Nephron (organoid): ENCODE results near the gene LAMB3.

Source experiments
- H3K27ac Mint-ChIP-seq, 3 experiments: 2 replicates each; pipeline ENCODE4 v1.8.0; 2020; ENCODE audit warnings: mixed read lengths in 3 of 3, mild to moderate bottlenecking in 2 of 3, moderate library complexity in 1 of 3
- H3K27me3 Mint-ChIP-seq: 2 replicates; pipeline ENCODE4 v1.8.0; 2021; ENCODE audit warnings: low read depth, mild to moderate bottlenecking, moderate library complexity, mixed read lengths
- H3K36me3 Mint-ChIP-seq: 2 replicates; pipeline ENCODE4 v1.8.0; 2020; ENCODE audit warnings: low read depth, mixed read lengths
- H3K4me1 Mint-ChIP-seq: 2 replicates; pipeline ENCODE4 v1.8.0; 2020; ENCODE audit warnings: mixed read lengths
- H3K4me3 Mint-ChIP-seq, 3 experiments: 2 replicates each; pipeline ENCODE4 v1.8.0; 2020; ENCODE audit warnings: mild to moderate bottlenecking in 3 of 3, mixed read lengths in 3 of 3, moderate library complexity in 2 of 3
- H3K9me3 Mint-ChIP-seq: 2 replicates; pipeline ENCODE4 v1.8.0; 2020; ENCODE audit warnings: mixed read lengths
- TF ChIP-seq, protein P1 (sequence below), 3 experiments: fragments of 200-600 bp; sonication (generic); IDR thresholded peaks; one replicate each; pipeline ENCODE4 v1.5.0; 2021; ENCODE audit warnings: antibody characterized with exemption in 3 of 3; ENCODE audit not compliant: unreplicated experiment in 3 of 3

Gene LAMB3

DNA sequence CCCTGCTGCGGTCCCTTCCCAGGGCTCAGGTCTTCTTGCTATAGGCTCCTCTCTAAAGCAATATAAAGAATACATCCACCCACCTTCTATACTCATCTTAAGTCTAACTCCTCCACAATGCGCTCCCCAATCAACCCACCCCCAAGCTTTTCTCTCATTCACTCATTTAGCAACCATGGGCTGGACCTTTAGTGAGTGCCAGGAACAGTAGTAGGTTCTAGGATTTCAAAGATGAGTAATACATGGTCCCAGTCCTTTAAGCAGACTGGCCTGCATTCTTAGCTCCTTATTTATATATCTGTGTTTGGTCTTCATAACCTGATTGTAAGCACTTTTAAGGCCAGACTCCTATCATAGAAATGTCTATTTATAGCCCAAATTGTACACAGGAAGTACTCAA, 62.8 kb downstream of the LAMB3 start:
- Mint-ChIP-seq H3K36me3 (no peaks in the 10 kb centered on the region), H3K27ac (peak overlapping the region in 1 of 3 experiments; percentile 56), H3K9me3 (no peaks in the 10 kb centered on the region), H3K4me3 (no peak overlapping the region), H3K4me1 (peaks cover 30% of the 10 kb centered on the region), H3K27me3 (peaks cover 9% of the 10 kb centered on the region)
- TF ChIP-seq, protein P1, sequence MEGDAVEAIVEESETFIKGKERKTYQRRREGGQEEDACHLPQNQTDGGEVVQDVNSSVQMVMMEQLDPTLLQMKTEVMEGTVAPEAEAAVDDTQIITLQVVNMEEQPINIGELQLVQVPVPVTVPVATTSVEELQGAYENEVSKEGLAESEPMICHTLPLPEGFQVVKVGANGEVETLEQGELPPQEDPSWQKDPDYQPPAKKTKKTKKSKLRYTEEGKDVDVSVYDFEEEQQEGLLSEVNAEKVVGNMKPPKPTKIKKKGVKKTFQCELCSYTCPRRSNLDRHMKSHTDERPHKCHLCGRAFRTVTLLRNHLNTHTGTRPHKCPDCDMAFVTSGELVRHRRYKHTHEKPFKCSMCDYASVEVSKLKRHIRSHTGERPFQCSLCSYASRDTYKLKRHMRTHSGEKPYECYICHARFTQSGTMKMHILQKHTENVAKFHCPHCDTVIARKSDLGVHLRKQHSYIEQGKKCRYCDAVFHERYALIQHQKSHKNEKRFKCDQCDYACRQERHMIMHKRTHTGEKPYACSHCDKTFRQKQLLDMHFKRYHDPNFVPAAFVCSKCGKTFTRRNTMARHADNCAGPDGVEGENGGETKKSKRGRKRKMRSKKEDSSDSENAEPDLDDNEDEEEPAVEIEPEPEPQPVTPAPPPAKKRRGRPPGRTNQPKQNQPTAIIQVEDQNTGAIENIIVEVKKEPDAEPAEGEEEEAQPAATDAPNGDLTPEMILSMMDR (IDR thresholded peaks at IDR 0.05; ENCODE audit: unreplicated experiment in 3 of 3), result no peak

DNA sequence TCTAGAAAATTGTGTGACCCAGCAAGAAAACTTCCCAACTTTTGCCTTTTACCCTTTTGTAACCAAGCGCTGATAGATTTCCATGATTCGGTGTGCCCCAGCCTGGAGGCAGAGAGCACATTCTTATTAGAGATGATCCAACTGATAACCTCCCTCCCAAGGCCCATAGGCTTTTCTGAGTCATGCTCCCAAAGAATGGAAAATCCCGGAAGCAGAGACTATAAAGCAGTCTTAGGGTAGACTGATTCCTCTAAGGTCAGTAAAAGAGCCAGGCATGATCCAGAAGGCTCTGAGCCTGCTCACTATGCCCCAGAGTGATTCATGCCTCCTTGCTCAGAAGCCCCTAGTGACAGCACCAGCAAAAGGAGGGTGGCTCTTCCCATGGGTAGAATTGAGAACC, 64.4 kb downstream of the LAMB3 start:
- H3K4me1 Mint-ChIP-seq, result peaks cover 18% of the 10 kb centered on the region
- H3K9me3 Mint-ChIP-seq, result no peaks in the 10 kb centered on the region
- TF ChIP-seq, protein P1 (IDR thresholded peaks at IDR 0.05; ENCODE audit: unreplicated experiment in 3 of 3), result no peak
- H3K36me3 Mint-ChIP-seq, result no peaks in the 10 kb centered on the region
- H3K4me3 Mint-ChIP-seq, result no peak overlapping the region
- peaks cover 9% of the 10 kb centered on the region for H3K27me3 Mint-ChIP-seq
- no peak overlapping the region for H3K27ac Mint-ChIP-seq

DNA sequence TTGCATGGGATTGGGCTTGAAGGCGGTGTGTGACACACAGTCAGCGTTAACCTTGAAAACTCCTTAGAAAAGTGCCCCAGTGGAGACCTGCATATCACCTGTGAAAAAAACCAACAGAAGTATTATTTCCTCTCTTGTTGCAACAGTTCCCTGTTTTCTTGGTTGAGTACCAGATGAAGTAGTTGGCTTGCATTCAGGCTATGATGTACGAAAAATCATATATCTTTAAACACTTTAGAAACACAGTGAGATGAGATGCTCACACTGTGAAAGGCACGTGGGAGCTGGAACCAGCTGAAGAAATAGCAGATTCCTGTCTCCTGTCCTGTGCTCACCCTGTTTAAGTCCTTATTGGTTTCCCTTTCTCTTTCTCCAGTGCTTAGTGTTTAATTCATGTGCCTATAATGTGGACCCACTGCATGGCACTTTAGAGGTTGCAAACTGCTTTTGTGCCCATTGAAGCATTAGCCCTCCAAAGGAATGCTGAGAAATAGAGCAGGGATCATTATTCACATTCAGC, 65.9 kb downstream of the LAMB3 start:
- H3K4me1 Mint-ChIP-seq, result peaks cover 14% of the 10 kb centered on the region
- H3K27ac Mint-ChIP-seq, result peak overlapping the region in 1 of 3 experiments; percentile 28
- H3K27me3 Mint-ChIP-seq, result peaks cover 9% of the 10 kb centered on the region
- TF ChIP-seq, protein P1 (IDR thresholded peaks at IDR 0.05; ENCODE audit: unreplicated experiment in 3 of 3), result no peak
- no peaks in the 10 kb centered on the region for H3K9me3 Mint-ChIP-seq
- no peaks in the 10 kb centered on the region for H3K36me3 Mint-ChIP-seq
- no peak overlapping the region for H3K4me3 Mint-ChIP-seq

DNA sequence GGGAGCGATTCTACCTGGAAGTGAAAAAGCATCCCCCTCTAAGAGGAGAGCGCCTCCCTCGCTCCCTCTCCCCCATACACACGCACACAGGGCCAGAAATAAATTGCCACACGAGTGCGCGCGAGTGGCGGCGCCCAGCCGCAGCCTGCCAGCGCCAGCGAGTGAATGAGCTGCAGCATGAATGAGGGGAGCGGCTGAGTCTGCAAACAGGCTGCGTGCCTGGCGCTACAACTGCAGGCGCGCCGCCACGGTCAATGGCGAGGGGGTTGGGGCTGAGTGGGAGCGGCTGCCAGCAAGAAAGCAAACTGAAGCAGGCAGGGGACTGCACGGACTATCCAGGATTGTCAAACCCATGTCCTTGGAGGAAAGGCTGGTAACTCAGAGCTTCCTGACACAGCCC, 66.6 kb downstream of the LAMB3 start:
- Mint-ChIP-seq H3K4me3 (no peak overlapping the region), H3K27me3 (peaks cover 9% of the 10 kb centered on the region), H3K27ac (peak overlapping the region in 1 of 3 experiments; percentile 28), H3K9me3 (no peaks in the 10 kb centered on the region), H3K36me3 (no peaks in the 10 kb centered on the region), H3K4me1 (peaks cover 14% of the 10 kb centered on the region)
- TF ChIP-seq, protein P1 (IDR thresholded peaks at IDR 0.05; ENCODE audit: unreplicated experiment in 3 of 3), result no peak

DNA sequence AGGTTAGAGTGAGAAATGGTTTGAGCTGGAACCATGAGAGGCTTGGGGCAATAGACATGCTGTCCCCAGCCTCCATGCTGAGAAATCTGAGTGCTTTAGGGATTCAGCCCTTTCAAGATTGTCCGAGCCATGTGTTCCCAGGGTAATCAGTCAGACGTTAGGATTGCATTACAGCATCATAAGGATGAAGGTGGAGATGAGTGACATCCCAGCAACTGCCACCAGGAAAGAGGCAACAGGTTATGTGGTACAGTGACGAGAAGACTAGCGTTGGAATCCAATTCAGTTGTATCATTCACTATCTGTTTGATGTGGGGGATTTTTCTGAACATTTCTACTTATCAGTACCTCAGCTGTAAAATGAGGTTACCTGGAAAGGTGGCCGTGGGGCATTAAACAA, 67.0 kb downstream of the LAMB3 start:
- TF ChIP-seq, protein P1 (IDR thresholded peaks at IDR 0.05; ENCODE audit: unreplicated experiment in 3 of 3), result no peak
- Mint-ChIP-seq H3K9me3 (no peaks in the 10 kb centered on the region), H3K4me3 (no peak overlapping the region), H3K4me1 (peaks cover 9% of the 10 kb centered on the region), H3K36me3 (no peaks in the 10 kb centered on the region), H3K27me3 (peaks cover 9% of the 10 kb centered on the region), H3K27ac (no peak overlapping the region)

DNA sequence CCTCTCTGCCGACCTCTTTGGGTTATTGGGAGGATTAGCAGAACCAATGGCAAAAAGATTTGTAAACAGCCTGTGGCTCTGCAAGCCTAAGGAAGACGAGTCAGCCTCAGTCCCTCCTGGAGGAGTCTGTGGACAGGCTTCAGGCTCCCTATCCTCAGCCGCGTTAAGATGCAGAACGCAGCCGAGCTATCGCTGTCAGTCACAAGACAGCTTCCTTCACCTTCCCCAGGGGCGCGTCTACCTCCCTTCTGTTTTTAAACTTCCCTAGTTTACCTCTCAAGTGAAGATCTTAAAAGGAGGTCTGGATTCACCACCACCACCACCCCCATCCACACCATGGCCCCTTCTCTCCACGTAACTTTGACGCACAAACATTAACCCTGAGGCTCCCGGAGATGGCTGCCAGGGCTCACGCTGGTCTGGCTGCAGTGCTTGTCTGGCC, 68.0 kb downstream of the LAMB3 start:
- no peak overlapping the region for H3K27ac Mint-ChIP-seq
- H3K4me3 Mint-ChIP-seq, result no peak overlapping the region
- TF ChIP-seq, protein P1 (IDR thresholded peaks at IDR 0.05; ENCODE audit: unreplicated experiment in 3 of 3), result no peak
- no peaks in the 10 kb centered on the region for H3K9me3 Mint-ChIP-seq
- H3K36me3 Mint-ChIP-seq, result no peaks in the 10 kb centered on the region
- H3K27me3 Mint-ChIP-seq, result peaks cover 9% of the 10 kb centered on the region
- no peaks in the 10 kb centered on the region for H3K4me1 Mint-ChIP-seq
